Measurements from ENCODE around the gene KHDRBS1. TPM values are rescaled to one million over a fixed set of nuclear protein-coding genes. Genes with fewer than 3 reads are reported as not detected.
A peak's percentile ranks its signal among the peaks of the same experiment; 100 is the strongest.
"Not testable (repeated sequence)": the region's sequence is repeated elsewhere in the genome, so short reads cannot be mapped to it uniquely, and the experiment has no call there.

The KHDRBS1 gene, protein sequence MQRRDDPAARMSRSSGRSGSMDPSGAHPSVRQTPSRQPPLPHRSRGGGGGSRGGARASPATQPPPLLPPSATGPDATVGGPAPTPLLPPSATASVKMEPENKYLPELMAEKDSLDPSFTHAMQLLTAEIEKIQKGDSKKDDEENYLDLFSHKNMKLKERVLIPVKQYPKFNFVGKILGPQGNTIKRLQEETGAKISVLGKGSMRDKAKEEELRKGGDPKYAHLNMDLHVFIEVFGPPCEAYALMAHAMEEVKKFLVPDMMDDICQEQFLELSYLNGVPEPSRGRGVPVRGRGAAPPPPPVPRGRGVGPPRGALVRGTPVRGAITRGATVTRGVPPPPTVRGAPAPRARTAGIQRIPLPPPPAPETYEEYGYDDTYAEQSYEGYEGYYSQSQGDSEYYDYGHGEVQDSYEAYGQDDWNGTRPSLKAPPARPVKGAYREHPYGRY
- total RNA-seq = 99.4 TPM

GRCh38 chr1:32013386-32014198 lies at the start of gene KHDRBS1:
Gene KHDRBS1, plus strand, starts transcription at chr1:32013868. Its CDS starts 128 bp downstream, at chr1:32013996.
- peak; percentile 99 for DNase-seq (ENCODE audit: low spot score)

DNA sequence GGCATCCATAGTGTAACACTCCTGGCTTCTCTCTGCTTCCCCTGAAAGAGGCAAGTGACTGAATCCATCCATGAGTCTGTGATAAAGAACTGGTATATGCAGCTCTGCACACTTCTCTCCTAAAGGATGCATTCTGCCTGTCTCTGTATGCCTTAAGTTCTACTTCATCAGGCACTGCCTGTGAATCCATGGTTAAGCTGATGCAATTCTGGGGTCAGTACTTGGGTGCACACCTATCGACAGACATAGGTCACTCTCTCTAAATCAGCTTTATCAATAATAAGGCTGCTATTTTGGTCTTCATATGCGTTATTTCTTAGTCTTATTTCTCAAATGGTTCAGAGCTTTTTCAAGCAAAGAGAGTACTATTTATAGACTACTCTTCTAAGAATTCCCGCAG lies 42.8 kb upstream of the KHDRBS1 start:
- DNase-seq (ENCODE audit: low spot score) = no peak

DNA sequence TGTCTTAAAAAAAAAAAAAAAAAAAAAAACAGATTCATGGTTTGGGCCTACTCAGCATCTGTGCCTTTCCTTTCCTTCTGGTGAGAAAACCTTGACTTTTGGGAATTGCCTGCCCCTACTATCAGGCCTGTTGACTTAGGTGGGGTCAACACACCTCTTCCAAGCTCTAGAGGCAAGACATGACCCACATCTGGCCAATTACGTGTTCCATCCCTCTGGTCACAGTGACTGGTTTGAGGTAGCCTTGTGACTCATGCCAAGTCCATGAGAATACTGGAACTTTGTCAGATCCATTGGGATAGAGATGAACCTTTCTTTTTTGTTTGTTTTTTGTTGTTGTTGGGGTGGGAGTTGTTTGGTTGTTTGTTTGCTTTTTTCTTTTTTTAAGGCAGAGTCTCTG lies 37.3 kb upstream of the KHDRBS1 start:
- no peak for DNase-seq (ENCODE audit: low spot score)

DNA sequence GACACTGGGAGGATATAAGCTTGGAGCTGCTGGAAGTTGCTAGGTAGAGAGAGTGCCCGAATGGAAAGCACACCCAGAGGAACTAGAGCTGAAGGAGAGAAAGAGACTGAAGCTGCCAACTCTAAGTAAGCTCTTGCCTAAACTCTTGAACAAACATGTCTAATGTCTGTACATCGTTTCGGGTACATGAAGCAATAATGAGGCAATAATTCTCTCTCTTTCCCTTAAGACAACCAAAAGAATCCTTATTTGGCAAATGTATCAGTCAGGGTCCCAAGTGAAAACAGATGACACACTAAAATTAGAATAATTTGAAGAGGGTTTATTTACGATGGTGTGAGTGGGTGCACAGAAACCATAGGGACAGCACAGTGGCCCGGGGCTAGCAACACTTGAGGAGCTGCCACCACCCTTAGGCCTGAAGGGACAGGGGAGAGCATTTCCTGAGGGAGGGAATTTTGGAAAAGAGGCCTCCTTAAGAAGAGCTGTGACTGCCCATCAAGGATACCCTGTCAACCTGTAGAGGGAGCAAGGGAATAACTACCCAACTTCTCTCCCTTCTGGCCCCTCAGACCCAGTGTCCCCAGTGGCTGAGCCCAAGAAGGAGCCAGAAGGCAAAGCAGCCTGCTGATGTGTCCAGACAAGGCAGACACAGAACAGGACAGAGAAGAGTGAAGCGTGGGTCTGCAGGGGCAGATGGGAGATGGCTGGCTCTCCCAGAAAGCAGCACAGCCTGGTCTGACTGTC lies 36.1 kb upstream of the KHDRBS1 start:
- DNase-seq (ENCODE audit: low spot score) = no peak

DNA sequence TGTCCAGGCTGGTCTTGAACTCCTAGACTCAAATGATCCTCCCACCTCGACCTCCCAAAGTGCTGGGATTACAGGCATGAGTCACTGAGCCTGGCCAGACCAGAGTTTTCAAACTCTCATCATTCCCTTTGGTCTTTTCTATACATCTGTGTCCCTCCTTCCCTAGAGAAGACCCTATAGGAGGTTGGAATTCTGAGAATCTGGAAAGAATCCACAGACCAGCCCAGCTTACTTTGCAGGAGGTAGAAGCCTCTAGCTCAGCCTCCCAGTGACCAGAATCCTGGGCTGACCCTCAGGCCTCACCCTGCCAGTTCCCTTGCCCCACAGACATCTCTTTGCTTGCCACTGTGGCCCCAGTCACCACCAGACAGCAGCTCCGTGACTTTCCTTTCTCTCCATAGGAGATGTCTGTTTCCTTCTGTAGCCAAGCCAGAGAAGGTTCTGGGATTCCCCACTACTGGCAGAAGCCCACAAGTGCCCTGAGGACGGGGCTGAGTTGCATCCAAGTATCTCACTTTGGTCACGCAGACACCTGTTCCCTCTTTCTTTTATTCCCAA lies 34.7 kb upstream of the KHDRBS1 start:
- DNase-seq (ENCODE audit: low spot score) = no peak

GRCh38 chr1:31980835-31981455 lies 32.7 kb upstream of the KHDRBS1 start:
- DNase-seq (ENCODE audit: low spot score) = no peak

DNA sequence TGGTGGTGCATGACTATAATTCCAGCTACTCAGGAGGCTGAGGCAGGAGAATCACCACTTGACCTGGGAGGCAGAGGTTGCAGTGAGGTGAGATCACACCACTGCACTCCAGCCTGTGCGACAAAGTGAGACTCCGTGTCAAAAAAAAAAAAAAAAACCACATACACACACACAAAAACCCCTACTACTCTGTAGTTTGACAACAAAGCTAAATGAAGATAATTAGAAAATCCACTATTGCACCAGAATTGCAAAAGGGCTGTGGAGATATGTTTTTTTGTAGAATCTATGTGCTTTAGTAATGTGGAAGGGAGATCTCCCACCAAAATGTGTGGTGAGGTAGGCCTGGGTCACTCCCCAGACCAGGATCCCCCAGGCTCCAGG lies 32.2 kb upstream of the KHDRBS1 start:
- DNase-seq (ENCODE audit: low spot score) = no peak

- no peak for DNase-seq (ENCODE audit: low spot score)
These were observed 31.7 kb upstream of the KHDRBS1 start for GRCh38 chr1:31981972-31982371.

DNA sequence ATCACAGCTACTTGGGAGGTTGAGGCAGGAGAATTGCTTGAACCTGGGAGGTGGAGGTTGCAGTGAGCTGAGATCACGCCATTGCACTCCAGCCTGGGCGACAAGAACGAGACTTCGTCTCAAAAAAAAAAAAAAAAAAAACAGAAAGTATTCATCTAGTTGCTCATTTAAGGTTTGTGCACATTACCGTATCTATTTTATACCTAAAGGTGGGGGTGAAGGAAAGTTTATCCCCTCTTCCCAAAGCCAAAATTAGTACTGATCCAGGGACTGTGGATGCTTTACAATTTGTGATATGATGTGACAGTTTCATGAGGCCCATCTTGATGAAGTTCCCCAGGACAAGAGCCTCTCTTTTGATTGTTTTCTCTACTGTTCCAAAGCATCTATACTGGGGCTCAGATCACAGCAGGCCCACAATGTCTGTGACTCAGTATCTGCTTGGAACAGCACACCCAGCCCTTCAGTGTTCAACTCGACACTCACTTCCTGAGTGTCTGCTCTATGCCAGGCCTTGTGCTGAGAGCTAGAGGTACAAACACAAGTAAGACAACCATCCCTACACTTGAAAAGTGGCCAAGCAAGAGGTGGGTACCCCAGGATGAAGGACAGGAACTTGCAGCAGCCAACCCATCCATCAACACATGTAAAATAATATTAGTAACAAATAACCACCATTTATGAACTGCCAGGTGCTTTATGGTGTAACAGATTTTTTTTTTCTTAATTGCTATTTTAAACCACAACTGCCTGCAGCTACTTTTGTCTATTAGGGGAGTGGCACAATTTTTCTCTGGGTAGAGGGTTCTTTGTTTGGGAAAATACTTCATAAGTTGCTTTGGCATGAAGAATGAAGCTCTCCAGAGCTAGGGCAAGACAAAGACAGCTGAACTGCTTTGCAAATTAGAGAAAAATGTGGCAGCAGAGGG lies 29.0 kb upstream of the KHDRBS1 start:
- DNase-seq (ENCODE audit: low spot score) = no peak

DNA sequence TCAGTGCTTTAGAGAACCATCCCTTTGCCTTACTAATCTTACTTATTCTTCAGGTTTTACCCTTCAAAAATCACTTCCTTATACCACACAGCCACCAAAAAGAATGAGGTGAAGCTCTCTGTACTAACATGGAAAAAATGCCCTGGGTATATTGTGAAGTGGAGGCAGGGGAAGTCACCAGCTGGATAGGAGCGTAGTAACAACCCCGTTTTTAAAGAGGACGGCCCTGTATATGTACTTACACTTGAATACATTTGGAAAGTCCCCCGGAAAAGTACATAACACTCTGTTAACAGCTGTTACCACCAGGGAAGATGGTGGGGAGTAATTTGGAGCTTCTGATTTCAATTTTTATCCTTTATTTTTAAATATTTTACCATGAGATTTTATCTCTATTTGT lies 28.2 kb upstream of the KHDRBS1 start:
- no peak for DNase-seq (ENCODE audit: low spot score)

GRCh38 chr1:31987135-31987619 lies 26.5 kb upstream of the KHDRBS1 start:
- DNase-seq (ENCODE audit: low spot score) = no peak

DNA sequence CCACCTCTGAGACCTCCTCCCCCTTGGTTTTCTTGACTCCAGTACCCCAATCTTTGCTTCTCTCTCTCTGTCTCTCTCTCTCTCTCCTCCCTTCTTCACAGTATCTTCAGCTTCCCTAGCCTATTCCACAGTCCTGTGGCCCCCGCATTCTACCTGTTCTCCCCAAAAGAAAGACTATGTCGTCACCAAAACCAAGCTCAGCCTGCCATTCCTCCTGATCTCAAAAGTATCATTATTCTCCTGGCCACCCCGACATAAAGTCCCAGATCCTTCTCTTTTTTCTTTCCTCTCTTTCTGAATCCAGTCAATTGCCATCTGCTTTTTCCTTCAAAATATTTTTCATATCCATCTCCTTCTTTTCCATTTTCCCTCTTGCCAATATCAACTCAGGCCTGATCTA lies 23.7 kb upstream of the KHDRBS1 start:
- no peak for DNase-seq (ENCODE audit: low spot score)

DNA sequence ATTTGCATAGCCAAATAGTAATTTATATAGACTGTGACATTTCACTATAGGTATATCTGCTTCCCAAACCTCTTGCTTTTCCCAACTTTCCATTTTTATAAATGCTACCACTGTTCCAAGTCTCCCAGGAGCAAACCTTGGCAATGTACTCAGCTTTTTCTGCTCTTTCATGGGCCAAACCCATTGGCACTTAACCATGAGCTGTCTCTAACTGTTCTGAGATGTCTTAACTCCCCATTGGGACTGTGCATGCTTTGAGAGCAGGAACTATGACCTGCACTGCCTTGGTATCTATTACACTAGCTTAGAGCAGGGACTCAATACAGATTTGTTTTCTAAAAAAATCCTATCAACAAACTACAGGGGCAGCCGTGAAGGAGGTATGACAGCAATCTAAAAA lies 22.5 kb upstream of the KHDRBS1 start:
- no peak for DNase-seq (ENCODE audit: low spot score)

DNA sequence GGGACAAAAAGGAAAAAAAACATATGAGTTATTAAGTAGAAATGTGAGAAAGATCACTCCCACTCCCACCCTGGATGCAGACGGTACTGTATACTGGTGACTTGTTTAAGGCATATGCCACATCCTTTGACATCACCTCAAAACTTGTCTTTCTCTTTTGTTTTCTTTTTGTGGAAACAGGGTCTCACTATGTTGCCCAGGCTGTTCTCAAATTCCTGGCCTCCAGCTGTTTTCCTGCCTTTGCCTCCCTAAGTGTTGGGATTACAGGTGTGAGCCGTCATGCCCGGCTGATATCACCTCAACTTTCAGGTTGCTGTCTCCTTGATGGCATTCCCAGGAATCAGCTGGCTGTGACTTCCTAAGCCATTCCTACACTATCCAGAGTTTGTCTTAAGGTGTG lies 18.4 kb upstream of the KHDRBS1 start:
- no peak for DNase-seq (ENCODE audit: low spot score)

- not testable (repeated sequence) for DNase-seq (ENCODE audit: low spot score)
These were observed 17.5 kb upstream of the KHDRBS1 start for GRCh38 chr1:31996121-31996520.

GRCh38 chr1:32001863-32002262 lies 11.8 kb upstream of the KHDRBS1 start:
- no peak for DNase-seq (ENCODE audit: low spot score)

- DNase-seq (ENCODE audit: low spot score) = not testable (repeated sequence)
These were observed 11.4 kb upstream of the KHDRBS1 start for GRCh38 chr1:32002285-32002684.

- DNase-seq (ENCODE audit: low spot score) = no peak
These were observed 8.1 kb upstream of the KHDRBS1 start for GRCh38 chr1:32005522-32005921.

DNA sequence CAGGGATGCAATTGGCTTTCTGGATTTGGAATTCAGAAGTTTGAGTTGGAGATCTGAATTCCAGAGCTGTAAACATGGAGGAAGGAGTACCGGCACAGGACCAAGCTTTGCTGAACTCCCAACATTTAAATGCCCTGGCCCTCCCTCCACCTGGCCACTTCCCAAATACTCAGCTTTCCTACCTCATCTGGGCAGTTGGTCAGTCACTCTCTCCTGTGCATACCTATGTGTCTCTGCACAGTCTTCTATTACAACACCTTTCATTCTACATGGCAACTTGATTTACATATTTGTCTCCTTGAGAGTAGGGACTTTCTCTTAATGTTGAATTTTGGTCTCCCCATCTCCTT lies 6.1 kb upstream of the KHDRBS1 start:
- no peak for DNase-seq (ENCODE audit: low spot score)

DNA sequence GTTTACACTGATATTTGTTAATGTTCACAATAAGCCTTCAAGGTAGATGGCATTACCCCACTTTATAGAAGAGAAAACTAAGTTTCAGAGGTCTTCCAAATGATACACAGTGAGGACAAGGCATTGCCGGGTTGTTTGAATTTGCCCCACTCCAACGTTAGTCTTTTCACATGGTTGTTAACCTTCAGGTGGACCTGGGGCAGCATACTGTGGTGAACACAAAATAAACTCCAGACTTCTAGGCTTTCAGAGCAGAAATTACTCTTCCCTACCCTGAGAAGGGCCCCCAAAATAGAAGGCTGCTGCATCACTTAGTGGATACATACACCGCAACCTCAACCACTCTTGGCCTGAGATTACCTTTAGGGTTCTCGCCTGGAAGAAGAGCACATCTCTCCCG lies 3.4 kb upstream of the KHDRBS1 start:
- no peak for DNase-seq (ENCODE audit: low spot score)

All from mucosa of gallbladder (tissue), 1 donor.